GM21526 (cell line): ENCODE data around the gene RAP1B.

Experiments used
- ATAC-seq: cut with Tn5 transposase; IDR thresholded peaks from one replicate; pipeline ENCODE4 v1.9.1; 2021; ENCODE audit warnings: moderate library complexity; ENCODE audit not compliant: unreplicated experiment, low FRiP score

The RAP1B gene

DNA sequence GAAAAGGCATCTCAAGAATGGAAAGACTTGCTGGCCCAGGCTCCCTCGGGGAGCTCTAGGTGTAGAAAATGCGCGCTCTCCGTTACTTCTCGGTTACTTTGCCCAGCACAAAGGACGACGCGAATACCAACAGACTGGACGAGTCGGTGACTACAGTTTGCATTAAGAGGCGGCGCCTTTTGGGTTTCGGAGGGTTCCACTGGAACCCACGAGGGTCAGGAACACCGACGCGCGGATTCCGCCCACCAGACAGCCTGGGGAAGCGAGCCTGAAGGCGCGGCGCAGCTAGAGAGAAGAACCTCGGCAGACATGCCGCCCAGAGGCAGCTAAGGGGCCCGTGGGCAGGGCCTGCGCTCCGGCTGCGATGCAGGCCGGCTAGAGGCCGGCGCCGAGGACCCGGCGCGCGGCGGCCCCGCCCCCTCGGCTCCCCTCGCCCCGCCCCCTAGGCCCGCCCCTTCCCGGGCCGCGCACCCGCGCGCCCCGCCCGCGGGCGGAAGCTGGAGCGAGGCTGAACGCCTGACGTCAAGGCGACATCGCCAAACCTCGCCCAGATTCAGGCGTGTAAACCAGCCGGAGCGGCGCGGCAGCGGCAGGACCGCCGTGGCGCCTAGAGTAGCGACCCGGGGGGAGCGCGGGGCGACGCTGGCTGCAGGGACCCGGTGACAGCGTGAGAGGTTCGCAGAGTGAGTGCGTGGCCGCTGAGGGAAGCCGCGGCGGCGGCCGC lies at the start of gene RAP1B:
RAP1B (plus strand) TSS at position 530 of the 724 bp plus-strand sequence. CDS start 37,826 bp downstream, outside the sequence.
- peak; percentile 75 for ATAC-seq

DNA sequence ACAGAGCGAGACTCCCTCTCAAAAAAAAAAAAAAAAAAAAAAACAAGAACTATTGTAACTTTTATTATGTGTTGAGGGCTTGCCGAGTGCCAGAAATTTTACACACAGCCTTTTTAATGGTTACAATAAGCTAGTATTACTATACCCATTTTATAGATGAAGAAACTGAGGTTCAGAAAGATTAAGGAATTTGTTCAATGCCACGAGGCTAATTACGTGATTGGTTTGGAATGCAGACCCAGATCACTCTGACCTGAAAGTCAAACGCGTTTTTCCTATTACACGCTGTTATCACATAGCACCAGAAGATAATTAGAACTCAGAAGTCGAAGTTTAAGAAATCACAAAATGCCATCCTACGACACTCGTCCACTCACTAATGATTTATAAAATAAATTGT lies 48.9 kb upstream of the RAP1B start:
- ATAC-seq: no peak

DNA sequence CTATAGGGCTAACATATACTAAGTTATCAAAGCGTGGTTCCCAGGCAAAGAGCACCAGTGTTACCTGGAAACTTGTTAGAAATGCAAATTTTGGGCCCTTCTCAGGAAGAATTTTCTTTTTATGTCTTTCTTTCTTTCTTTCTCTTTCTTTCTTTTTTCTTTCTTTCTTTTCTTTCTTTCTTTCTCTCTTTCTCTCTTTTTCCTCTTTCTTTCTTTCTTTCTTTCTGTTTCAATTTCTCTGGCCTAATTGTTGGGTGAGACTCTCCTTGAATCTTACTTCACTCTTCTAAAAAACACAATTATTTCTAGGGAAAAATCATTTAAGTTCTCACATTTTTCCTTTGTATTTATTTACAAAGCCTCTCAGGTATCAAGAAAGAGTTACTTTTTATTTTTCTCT lies 46.5 kb upstream of the RAP1B start:
- ATAC-seq: no peak

DNA sequence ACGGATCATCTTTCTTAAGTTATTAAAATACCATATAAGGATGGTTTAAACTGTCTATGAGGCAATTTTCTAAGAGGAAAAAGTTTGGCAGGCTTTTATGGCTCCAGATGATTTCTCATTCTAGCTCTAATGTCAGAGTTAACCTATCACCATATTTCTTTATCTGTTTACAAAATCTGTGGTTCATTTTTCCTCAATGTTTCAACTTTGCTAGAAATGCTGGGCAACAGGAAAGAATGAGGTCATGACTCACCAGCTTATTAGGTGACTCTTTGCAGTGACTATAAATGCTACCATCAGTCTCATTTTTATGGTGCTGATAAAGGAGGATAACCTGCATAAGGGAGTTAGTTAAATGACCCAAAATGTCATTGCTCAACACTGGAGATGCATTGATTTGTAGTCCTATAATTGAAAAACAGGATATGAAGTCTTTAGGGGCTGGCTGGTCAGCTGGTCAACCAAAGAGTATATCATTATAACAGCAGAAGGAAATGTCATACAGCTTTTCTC lies 45.3 kb upstream of the RAP1B start:
- ATAC-seq: no peak

DNA sequence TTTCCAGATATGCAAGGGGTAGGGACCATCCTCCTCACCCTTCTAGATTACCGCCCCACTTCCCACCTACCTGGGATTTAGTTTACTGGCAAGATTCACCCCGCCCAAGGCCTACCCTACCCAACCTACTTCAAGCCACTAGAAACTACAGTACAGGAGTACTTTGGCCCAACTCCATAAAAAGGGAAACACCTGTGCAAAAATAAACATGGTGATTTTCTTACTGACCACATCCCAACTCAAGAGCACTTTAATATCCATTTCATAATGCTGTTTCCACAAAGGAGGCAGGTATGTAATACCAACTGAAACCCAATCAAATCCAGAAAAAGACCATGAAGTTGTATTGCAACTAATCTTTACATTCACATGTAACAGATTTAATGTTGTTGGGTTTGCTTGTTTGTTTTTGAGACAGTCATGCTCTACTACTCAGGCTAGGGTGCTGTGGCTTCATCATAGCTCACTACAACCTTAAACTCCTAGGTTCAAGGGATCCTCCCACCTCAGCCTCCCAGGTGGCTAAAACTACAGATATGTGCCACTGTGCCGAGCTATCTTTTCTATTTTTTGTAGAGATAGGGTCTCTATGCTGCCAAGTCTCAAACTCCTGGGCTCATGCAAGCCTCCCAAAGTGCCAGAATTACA lies 41.7 kb upstream of the RAP1B start:
- no peak for ATAC-seq

DNA sequence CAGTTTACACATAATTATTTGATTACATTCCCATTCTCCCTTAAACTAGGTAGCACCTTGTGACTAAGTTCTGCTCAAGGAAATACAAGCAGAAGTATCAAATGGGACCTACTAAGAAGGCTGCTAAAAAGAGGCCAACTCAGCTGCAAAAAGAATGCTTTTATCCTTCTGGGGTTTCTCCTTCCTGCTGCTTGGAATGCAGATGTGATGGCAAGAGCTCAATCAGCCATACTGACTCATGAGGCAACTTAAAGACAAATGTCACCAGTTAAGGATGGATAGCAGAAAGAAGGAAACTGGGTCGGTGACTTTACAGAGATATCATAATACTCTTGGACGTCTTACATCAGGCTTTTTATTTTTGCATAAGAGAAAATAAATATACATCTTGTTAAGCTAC lies 38.0 kb upstream of the RAP1B start:
- no peak for ATAC-seq

DNA sequence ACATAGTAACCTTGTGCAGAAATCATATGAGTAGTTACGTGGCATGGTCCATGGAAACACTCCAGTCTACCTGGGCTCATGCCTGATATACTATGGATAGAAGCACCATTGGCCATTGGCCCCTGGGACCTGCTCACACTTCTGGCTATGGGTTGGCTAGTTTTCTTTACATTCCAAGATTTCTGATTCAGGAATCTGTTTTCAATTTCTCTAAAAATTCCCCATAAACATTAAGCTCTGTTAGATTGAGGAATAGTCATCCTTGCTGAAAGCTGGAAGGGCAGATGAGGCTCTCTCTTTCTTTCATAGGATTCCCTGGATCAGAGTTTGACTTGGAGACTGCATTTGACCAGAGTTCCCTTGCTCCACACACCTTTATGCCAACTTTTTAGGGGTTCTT lies 37.3 kb upstream of the RAP1B start:
- ATAC-seq: no peak

DNA sequence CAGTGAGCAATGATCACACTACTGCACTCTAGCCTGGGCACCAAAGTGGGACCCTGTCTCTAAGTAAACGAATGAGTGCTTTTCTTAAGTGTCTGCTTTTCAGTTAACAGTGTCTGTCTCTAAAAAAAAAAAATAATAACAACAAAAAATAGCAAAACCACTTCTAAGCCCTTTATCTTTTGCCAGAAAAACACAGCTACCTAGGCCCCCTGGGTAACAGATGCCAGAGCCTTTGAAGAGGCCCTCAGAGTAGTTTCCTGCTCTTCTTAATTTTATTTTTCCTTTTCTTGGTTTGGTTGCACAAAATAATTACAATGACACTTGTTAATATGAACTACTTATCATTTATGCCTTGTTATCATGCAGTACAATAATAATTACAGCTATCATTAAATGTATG lies 32.8 kb upstream of the RAP1B start:
- ATAC-seq: no peak

DNA sequence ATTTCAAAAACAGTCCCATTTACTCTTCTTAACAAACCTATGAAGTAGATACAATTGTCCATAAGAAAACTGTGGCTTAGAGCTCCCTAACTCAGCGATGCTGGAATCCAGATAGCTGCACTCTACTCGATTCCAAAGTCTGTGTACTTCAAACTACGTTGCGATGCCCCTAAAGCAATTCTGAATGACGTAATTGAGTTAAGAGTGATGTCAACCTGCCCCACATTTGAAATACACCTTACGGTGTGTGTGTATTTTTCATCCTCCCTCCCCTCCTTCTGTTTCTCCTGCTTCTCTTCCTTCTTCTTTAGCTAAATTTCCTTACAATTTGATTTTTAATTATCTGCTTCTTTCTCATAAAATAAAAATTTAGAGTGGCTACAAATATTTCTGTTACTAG lies 31.9 kb upstream of the RAP1B start:
- no peak for ATAC-seq

DNA sequence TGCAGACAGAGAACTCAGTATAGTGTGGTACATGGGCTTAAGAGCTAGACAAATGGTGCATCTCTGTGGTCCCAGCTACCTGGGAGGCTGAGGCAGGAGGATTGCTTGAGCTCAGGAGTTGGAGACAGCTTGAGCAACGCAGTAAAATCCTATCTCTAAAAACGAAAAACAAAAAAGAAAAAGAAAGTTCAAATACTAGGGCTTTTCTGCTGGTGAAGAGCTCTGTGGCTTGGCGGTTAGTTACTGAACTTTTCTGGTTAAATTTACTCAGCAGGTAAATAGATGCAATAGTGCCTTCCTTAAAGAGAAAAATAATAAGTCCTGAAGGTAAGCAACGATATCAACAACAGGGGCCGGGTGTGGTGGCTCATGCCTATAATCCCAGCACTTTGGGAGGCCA lies 31.4 kb upstream of the RAP1B start:
- no peak for ATAC-seq

DNA sequence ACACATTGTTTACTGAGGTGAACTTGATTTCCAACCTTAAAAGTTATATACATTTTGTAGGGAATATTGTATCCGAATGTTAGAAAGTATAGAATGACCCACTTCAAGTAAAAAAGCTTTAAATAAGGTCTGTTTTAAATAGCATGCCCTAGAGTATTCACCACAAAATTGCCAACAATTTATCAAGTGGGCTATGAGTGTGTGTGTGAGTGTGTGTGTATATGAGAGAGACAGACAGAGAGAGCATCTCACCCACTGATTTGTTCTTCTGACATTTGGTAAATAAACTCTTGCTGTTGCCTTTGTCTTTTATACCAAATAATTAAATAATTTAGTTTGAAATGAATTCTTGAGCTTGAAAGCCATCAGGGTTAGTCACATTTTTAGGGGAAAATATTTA lies 29.8 kb upstream of the RAP1B start:
- no peak for ATAC-seq

DNA sequence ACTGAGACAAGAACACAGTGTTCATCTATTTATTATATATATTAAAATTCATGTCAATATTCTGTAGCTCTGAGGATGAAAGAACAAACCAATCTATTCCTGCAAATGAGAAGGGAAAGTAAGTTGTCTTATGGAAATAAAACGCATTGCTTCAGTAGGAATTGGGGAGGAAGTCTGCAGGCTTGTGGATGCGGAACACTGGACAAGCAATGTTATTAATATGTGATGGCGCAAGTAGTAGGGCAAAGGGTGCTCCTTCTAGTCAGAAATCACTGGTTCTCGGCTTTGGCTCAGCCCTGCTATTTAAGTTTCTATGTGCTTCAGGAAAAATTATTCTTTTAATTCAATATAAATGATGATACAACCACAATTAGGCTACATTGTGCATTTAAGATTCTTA lies 28.8 kb upstream of the RAP1B start:
- no peak for ATAC-seq

DNA sequence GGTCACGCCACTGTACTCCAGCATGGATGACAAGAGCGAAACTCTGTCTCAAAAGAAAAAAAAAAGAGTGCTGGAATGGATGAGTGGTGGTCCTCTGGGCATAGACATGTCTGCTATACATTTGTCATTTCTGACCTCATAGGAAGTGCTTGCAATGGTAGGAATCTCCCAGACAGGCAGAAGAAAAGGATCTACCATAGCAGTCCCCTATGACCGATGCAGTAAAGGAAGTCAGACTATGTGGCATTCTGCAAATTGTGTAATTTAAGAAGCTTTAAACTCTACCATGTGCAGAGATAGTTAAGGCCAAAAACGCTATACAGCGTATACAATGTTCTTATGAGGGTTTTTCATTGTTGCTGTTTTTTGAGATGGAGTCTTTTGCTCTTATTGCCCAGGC lies 24.7 kb upstream of the RAP1B start:
- no peak for ATAC-seq

DNA sequence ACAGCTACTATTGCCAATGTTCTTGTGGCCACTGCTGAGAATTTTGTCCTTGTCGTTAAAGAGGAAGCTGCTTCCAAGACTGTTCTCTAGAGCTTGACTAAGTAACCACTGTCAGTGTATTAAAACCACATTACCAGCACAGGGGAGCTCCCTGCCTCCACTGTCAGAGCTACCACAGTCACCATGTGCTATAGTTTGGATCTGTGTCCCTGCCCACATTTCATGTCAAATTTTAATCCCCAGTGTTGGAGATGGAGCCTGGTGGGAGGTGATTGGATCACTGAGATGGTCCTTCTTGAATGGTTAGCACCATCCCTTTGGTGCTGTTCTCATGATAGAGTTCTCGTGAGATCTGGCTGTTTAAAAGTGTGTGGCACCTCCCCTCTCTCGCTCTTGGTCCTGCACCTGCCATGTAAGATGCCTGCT lies 23.2 kb upstream of the RAP1B start:
- ATAC-seq: no peak

DNA sequence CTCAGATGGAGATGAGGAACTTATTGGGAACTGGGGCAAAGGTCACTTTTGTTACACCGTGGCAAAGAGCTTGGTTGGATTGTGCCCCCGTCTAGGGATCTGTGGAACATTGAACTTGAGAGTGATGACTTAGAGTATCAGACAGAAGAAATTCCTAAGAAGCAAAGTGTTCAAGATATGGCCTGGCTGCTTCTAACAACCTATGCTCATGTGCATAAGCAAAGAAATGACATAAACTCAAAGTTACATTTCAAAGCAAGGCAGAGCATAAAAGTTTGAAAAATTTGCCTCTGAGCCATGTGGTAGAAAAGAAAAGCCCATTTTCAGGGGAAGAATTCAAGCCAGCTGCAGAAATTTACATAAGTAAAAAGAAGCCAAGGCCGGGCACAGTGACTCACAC lies 21.5 kb upstream of the RAP1B start:
- ATAC-seq: no peak

DNA sequence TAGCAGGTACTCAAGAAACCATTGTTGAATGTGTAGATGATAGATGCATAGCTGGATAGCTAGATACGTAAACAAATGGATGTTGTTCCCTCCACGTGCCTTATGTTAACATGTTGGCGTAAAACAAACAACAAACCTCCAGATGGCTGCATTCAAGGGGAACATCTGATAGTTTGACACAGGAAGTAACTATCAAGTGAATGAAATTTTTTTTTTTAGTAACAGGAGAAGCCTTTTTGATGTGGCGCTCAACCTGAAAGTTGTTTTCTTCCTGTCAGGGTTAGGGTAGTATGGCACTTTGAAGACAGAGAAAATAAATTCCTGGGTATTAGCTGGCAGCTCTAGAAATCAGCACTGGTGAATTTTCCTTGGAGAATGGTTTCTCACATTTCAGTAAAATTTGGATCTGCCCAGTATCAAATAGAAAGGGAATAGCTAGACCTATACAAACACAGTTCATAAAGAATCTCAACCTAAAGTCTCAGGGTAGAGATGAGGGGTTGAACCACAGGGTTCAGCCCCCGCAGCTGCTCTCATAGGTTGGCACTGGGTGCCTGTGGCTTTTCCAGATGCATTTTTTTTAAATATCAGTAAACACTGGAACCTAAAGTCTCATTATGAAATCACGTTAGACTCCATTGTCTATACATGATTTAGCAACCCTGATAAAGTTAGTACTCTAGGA lies 18.8 kb upstream of the RAP1B start:
- no peak for ATAC-seq

DNA sequence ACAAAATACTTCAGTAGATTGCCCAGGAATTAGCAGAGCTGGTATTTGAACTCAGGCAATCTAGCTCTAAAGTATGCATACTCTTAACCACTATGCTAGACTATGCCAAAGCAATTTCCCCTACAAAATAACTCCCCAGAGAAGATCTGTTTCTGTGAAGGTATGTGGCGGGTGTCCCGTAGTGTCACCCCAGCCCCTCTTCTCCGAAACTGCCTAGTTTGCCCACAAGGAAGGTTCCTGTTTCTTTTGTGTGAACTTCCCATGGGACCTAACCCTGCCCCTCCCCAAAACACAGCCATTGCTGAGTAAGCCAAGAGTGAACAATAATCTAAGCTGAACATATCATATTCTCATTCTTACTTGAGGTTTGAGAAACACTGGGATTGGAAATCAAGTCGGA lies 15.5 kb upstream of the RAP1B start:
- ATAC-seq: no peak

DNA sequence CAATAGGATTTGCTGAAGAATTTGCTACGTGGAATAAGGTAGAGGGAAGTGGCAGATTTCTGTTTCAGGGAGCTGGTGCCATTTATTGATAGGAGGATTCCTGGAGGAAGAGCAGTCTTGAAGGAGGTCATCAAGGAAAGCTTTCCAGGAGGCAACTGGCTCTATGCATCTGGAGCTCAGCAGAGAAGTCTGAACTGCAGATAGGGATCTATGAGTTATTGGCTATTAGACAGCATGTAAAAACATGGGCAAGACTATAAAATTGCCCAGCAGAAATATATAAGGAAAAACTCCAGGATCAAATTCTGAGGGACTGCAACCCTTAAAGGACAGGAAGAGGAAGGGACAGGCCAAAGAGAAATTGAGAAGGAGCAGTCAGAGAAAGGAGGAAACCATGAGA lies 8.9 kb upstream of the RAP1B start:
- no peak for ATAC-seq

DNA sequence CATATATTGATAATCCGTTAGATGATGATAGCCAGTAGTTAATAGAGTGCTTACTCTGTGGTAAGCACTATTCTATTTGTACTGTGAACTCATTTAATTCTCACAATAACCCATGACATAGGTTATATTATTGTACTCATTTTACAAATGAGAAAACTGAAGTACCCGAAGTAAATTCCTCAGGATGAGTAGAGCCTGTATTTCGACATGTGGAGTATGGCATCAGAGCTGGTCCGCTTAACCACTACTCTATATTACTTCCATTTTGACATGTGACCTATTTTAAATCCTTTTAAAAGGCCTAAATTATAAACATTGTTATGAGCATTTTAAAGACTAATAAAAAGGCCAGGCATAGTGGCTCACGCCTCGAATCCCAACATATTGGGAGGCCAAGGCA lies 8.0 kb upstream of the RAP1B start:
- ATAC-seq: no peak

DNA sequence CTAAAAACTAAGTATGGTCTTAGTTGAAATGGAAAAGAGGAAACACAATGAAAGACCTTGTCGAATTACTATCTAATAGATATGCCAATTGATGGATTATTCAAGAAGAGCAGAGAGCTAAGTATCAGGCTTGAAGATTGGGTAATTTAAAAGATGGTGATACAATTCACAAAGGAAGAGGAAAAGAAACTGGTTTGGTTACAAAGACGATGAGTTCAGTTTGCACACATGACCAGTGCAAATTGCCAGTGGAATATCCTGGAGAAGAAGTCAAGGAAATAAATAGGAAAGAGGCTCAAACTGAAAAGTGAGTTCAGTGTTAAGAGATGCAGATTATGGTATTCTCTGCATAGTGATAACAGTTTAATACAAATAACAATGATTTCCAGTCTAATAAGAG lies 2.5 kb upstream of the RAP1B start:
- no peak for ATAC-seq

DNA sequence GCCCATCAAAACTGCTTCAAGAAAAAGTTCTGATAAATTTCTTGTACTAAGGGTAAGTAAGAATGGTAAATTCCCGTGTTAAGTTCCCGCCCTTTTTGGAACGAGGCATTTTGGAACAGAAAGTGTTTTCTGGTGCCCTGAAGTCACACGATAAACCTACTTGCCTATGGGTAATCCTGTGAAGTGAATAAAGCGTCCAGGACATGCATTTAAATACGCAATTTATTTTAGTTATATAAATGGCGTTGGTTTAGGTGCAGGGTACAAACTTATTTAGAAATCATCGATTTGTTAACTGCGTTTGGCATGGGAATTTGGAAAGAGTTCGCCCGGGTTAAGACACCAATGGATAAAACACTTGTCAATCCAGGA lies 715 bp upstream of the RAP1B start:
- no peak for ATAC-seq
